ENCODE data around the gene NLRX1.
A peak's percentile ranks its signal among the peaks of the same experiment; 100 is the strongest.
"Not testable (repeated sequence)": the region's sequence is repeated elsewhere in the genome, so short reads cannot be mapped to it uniquely, and the experiment has no call there.

The NLRX1 gene

DNA sequence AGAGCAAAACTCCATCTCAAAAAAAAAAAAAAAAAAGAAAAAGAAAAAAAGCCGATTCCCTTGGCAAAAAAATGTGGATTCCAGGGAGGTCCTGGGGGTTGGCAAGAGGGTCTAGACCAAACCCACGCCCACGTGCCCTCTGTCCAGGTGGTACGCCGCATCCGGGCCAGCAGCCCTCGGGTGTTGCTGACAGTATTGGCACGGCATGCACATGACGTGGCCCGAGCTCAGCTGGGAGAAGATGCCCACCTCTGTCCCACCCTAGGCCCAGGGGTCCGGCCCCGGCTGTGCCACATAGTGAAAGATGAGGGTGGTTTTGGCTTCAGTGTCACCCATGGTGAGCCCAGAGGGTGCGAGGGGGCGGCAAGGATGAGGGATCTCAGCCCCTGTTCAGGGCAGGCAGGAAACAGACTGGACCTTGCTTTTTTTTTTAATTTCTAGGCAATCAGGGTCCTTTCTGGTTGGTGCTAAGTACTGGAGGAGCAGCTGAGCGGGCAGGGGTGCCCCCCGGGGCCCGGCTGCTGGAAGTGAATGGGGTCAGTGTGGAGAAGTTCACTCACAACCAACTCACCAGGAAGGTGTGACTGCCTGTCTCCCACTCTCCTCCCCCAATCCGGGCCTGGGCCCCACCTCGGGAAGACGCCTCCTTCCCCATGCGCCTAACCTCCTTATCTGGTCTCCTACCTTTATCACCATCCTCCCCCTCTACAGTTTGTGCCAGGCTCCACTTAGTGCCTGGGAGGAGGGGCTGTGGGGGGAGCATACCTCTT is 18.8 kb downstream of the NLRX1 start:
- no peak for DNase-seq

DNA sequence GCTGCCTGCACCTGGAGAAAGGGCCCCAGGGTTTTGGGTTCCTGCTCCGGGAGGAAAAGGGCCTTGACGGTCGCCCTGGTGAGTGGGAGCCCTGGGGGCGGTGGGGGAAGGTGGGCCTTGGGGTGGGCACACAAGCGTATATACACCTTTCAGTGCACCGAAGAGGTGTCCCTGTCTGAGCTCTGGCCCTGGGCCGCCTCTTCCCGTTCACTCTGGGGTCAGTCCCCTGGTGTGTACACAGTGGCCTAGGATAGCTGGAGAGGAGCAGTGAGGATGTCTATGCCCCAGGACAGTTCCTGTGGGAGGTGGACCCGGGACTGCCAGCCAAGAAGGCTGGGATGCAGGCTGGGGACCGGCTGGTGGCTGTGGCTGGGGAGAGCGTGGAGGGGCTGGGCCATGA is 19.5 kb downstream of the NLRX1 start:
- DNase-seq, result no peak

DNA sequence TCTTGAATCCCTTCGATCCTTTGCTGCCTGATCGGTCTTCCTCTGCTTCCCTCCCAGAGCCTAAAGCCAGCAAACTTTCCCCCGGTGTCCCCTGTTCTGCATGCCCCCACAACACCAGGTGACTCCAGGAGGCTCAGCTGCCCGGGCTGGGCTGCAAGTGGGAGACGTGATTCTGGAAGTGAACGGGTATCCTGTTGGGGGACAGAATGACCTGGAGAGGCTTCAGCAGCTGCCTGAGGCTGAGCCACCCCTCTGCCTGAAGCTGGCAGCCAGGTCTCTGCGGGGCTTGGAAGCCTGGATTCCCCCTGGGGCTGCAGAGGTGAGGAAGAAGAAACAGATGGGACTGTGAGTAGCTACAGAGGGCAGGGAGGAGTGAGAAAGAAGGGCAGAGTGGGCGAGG is 20.4 kb downstream of the NLRX1 start:
- DNase-seq, result no peak

DNA sequence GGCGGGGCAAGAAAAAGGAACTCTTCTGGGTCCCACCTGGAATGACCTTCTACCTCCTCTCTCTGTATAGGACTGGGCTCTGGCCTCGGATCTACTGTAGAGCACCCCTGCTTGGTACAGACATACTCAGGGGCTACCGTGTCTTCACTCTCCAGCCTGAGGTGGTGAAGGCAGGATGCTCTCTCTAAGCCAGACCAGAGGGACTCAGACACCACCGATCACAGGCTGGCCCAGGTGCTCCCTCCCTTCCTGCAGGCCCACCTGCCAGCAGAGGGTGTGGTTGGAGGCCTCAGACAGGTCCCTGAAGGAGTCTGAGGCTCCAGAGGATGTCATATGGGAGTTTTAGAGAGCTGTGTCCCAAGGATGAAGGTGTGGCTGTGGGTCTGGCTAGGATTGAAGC is 20.9 kb downstream of the NLRX1 start:
- DNase-seq, result no peak

DNA sequence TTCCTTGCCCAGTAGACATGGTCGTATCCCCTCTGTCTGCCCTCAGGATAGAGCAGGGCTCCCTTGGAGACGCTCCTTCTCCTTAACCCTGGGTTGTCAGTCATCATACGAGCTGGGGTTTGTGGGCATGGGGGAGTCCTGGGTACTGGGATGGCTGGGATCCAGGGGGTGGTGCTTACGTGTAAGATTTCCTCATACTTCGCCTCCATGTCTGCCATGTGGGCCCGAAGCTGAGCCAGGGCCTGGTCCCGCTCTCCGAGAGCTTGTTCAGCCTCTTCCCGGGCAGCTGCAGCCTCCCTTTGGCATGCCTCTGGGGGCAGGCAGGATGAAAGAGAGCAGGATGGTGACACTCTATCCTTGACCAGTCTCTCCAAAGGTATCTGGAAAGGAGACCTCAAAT is 22.0 kb downstream of the NLRX1 start:
- no peak for DNase-seq

DNA sequence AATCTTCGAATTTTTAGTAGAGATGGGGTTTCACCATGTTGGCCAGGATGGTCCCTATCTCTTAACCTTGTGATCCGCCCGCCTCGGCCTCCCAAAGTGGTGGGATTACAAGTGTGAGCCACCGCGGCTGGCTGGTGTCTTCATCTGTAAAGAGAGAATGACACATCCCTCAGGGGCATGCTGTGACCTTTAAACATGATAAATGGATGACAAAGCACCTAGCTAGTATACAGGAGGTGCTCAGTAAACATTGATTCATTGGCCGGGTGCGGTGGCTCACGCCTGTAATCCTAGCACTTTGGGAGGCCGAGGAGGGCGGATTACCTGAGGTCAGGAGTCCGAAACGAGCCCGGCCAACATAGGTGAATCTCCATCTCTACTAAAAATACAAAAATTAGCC is 22.7 kb downstream of the NLRX1 start:
- not testable (repeated sequence) for DNase-seq

DNA sequence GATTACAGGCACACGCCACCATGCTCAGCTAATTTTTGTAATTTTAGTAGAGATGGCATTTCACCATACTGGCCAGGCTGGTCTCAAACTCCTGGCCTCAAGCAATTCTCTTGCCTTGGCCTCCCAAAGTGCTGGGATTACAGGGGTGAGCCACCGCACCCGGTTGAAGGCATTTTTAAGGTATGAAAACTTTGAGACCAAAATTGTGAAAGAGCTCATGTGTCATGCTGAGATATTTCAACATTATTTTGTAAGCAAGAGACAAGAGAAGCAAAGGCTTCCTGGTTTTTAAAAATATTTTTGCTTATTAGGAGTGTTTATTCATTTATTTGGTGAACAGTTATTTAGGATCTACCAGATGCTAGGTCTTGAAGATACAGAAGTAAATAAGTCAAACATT is 23.6 kb downstream of the NLRX1 start:
- DNase-seq, result no peak

DNA sequence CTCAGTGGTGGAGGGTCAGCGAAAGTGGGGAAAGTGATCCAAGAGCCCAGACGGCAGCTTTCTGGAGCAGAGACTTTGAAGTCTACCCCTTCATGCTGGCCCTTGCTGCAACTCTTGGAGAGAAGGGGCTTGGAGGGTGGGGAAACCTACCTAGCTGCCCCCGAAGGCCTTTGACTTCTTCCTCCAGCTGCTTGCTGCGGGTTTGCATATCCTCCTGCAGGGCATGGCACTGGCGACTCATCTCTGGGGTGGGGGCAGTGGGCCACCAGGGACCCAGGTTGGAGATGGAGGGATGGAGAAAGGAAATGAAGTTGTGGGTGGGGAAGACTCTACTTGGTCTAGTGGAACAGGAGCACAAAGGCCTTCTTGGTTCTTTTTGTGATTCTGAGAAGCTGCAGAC is 24.5 kb downstream of the NLRX1 start:
- no peak for DNase-seq

DNA sequence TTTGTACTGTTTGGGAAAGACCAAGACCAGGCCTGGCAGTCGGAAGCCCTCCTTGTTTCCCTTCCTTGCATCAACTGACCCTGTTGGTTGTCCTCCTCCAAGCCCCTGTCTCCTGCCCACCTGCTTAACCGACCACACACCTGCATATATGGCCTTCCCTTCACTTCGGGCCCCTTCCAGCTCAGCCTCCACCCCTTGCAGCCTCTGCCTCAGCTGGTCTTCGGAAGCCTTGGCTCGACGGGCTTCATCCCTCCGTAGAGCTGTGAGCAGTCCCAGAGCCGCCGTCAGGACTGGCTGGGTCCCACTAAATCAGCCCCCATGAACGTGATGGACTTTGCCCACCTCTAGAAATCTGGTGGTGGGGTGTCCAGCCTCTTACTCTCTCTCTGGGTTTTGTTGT is 25.1 kb downstream of the NLRX1 start:
- DNase-seq, result no peak

DNA sequence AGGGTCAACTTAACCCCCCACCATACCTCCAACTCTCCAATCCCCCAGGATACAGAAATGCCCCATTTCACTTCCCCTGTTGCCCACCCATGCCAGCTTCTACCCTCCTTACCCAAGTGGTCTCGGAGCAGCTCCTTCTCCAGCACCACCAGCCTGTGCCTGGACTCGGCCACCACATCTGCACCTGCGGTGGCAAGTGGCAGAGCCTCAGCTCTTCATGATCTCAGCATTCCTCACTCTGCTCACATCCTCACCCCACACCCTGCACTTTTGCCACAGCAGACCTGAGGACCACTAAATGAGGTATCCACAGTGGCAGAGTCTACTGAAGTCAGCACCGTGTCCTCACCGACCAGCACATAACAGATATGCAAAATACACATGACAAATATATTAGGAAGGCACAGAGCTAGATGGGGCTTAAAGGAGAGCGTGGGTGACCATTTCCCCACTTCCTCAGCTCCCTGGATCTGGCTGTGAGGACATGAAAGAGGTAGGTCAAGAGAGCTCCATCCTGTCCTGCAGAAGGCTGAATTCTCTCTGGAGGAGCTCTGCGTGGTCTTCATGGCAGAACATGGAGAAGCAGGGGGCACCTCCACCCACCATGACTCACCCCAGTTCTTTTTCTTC is 26.4 kb downstream of the NLRX1 start:
- no peak for DNase-seq

DNA sequence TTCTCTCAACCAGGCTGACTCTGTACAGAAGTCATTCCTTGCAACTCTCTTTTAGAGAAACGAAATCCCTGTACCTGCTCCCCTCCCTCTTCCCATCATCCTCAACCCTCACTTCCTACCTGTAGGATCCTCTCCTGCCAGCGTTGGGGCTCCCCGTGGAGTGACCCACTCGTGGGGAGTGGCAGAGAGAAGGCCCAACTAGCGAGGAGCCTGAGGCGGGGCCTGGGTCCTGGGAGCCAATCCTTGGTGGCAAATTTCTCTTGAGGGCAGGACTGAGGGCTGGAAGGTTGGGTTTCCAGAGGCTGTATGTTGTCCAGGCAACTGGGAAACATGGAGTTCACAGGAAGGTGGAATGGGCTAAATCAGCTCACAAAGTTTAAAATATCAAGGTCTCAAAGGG is 27.2 kb downstream of the NLRX1 start:
- DNase-seq, result no peak

DNA sequence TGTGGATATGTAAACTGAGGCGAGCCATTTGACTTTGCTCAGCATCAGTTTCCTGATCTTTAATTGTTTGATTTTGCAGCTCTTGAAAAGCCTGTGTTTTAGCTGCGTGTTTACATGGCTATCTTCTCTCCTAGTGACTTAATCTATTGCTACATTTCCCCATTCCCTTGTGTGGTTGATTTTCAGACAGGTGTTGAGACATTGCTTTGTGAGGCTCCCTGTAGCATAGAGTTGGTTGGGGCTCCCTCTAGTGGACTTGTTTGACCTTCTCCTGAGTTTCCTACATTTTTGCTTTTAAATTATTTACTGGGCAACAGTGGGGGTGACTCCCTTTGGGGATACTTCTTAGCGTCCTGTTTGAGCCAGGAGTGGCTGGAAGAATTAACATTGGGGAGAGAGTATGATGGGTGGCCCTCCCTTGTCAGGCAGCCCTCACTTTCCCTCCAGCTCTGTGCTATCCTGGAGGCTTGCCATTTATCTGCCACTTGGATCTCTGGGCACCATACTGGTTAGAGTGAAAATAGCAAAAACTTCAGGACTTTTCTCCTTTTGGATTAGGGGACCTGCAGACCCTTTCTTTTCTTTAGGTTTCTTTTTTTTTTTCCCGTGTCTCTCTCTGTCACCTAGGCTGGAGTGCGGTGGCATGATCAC is 28.4 kb downstream of the NLRX1 start:
- DNase-seq, result peak; percentile 73

DNA sequence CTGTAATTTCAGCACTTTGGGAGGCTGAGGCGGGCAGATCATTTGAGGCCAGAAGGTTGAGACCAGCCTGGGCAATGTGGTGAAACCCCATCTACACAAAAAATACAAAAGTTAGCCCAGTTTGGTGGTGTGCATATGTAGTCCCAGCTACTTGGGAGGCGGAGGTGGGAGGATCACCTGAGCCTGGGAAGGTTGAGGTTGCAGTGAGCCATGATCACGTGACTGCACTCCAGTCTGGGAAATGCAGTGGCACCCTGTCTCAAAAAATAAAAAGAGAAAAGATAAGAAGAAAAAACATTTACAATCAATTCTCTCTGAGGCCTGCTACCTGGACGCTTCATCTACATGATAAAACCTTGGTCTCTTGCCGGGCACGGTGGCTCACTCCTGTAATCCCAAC is 30.4 kb downstream of the NLRX1 start:
- DNase-seq, result no peak

DNA sequence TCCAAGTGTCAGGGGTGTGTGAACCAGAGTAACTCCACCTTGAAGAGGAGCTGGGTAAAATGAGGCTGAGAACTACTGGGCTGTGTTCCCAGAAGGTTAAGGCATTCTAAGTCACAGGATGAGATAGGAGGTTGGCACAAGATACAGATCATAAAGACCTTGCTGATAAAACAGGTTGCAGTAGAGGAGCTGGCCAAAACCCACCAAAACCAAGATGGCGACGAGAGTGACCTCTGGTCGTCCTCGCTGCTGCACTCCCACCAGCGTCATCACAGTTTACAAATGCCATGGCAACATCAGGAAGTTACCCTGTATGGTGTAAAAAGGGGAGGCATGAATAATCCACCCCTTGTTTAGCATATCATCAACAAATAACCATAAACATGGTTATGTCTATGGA is 32.7 kb downstream of the NLRX1 start:
- DNase-seq, result not testable (repeated sequence)

DNA sequence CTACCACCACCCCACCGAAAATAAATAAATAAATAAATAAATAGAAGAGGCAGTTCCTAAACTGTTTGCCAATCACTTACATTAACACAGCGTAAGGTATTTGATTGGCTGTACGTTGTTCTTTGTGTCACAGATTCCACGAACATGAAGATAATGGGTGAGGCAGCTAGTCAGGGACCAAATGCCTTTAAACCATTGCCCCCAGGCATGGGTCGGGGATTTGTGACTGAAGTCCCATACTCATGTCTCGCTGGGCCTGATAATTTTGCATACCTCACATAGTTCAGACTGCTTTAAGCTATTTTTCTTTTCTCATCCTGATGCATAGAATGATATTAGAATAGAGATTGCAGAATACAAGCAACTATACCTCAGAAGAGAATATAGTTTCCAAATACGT is 34.0 kb downstream of the NLRX1 start:
- no peak for DNase-seq

DNA sequence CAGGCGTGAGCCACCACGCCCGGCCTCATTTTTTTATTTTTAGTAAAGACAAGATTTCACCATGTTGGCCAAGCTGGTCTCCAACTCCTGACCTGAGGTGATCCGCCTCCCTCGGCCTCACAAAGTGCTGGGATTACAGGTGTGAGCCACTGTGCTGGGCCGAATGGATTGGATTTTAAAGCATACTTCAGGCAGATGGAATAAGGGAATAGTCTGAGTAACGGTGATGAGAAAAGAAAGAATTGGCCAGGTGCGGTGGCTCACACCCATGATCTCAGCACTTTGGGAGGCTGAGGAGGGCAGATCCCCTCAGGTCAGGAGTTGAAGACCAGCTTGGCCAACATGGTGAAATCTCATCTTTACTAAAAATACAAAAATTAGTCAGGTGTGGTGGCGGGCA is 35.5 kb downstream of the NLRX1 start:
- DNase-seq, result no peak

DNA sequence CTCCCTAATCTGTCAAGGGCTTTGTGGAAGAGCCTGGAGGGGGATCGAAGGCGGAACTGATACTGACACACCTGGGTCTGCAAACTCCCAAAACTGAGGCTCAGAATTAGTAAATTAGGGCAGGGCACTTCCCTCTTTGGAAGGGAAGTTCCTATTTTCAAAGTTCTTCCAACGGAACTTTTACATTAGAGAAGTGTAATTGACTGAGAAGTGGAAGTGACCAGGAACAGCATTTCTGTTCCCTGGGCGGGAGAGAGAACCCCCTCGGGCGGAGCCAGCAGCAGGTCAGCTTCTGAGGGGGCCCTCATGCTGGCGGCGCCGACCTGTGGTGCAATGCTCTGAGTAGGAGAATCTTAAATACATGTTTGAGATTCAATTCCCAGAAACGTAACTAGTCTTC is 36.6 kb downstream of the NLRX1 start:
- DNase-seq, result no peak

DNA sequence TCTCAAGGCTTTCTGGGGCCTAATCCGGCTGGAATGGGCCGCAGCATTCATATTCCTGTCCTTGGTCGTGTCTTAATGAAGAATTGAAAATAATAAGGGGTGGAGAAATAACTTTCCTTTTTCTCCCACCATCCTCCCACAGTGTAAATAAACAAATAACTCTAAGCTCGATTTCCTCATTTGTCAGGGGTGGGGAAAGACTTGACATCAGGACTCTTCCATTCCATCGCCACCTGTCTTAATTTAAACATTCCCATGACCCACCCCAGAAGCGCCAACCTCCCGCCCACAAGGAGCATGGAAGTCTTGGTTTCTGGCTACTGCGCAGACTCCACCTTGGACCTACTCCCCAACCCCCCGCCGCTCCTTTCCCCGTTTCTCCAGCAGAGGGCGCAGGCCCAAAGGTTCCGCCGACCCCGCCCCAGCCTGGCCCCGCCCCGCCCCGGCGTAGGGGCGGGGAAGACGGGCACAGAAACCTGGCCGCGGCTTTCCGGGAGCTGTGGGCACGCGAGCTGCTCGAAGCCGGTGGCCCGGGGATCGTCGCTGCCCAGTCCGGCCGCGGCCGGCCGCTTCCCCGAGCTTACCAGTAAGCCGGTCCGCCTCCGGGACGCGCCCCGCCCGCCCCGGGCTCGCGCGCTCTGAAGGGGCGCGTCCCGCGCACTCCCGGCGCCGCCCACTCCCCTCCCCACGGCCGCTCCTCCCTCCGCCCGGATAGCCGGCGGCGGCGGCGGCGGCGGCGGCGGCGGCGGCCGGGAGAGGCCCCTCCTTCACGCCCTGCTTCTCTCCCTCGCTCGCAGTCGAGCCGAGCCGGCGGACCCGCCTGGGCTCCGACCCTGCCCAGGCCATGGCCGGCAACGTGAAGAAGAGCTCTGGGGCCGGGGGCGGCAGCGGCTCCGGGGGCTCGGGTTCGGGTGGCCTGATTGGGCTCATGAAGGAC is 37.3 kb downstream of the NLRX1 start, which contains the start of gene CBL:
TSS of gene CBL (plus strand) at position 766 of the 937 bp plus-strand sequence. CDS start at position 845, 79 bp downstream.
- DNase-seq, result peak; percentile 99

DNA sequence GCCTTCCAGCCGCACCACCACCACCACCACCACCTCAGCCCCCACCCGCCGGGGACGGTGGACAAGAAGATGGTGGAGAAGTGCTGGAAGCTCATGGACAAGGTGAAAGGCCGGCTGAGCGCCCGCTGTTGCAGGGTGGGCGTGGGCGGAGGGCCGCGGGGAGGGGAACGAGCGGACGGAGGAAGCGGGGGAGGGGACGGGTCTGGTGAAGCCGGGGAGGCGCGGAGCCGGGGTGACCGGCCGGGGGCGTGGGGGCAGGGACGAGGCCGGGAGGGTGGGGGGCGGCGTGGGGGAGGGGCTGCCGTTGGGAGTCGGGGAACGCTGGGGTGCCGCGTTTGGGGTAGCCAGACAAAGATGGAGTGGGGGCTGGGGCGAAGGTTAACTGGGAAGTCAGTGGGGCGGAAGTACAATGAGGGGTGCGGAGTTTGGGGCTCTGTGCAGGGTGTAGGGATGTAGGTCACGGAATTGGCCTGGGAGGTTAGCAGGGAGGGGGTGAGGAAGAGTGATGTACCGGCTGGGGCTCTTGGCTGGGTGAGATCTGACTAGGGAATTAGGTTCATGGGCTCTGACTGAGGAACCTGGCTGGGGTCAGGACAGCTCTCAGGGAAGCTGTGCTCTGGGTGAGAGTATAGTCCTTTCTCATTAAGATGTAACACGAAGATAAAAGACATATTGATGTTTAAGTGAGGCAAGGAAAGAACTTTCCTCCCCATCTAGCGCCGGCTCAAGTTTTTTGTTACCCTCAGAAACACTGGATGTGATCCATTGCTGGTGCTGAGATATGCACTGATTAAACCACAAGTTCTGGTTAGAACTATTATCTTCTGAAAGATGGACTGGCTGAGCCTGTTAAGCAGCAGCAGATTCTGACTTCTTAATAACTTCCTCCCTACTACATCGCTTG is 38.2 kb downstream of the NLRX1 start:
- DNase-seq, result peak; percentile 34

DNA sequence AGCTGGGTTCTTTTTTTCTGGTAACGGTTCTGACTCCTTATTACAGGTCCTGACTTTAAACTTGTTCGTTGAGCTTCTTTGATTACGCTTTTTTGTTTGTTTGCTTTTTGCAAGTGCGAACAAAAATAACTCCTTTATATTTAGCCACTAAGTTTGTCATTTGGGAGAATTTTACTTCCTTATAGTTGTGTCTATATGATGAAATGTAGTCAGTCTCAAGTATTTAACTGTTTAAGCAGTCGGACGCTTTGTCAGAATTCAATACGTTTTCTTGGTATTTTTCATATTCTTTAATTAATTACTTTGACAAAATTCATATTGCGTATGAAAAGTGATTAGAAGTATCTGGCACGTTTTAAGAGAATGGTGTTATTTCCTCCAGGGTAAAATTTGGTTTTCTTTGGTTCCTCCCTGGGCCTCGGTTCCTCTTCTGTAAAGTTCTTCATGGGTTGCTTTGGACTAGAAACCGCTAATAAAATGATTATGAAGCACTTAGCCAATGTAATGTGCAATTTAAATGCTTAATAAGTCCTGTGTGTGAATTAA is 39.0 kb downstream of the NLRX1 start:
- no peak for DNase-seq

DNA sequence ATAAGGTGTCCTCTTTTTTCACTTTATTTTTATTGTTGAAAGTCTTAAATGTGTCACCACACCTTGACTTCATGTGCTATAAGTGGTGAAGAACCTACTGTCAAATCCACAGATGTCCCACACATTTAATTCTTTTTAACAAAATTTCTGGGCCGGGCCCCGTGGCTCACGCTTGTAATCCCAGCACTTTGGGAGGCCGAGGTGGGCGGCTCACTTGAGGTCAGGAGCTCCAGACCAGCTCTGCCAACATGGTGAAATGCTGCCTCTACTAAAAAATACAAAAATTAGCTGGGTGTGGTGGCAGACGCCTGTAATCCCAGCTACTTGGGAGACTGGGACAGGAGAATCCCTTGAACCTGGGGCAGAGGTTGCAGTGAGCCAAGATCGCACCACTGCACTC is 40.7 kb downstream of the NLRX1 start:
- no peak for DNase-seq

DNA sequence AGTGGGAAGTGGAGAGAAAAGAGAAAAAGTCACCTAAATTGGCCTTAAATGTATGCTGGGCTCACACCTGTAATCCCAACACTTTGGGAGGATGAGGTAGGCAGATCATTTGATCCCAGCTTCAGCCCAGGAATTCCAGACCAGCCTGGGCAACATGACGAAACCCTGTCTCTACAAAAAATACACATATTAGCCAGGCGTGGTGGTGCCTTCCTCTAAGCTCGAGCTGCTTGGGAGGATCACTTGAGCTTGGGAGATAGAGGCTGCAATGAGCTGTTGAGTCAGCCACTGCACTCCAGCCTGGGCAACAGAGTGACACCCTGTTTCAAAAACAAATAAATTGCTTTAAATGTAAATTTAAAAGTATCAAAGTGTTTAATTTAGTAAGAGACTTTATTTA is 41.5 kb downstream of the NLRX1 start:
- no peak for DNase-seq
